H1 (cell line): ENCODE measurements around the gene PDE9A. TPM values are rescaled to one million over a fixed set of nuclear protein-coding genes. Genes with fewer than 3 reads are reported as not detected.

Experiments used
- CTCF ChIA-PET: fragments of 300-600 bp; sonication (Branson Sonifier 250); formaldehyde crosslinking; loops from one replicate; lab custom pipeline; 2021; ENCODE audit not compliant: partially characterized antibody; lab: Charles Lee
- POLR2A ChIA-PET: fragments of 300-600 bp; sonication (Branson Sonifier 250); formaldehyde crosslinking; loops from one replicate; lab custom pipeline; 2021; ENCODE audit warnings: inconsistent platforms; ENCODE audit not compliant: partially characterized antibody; lab: Charles Lee
- DNase-seq, 2 experiments: peaks; one replicate each; pipeline versions ENCODE4 v3.0.0 to v3.0.0-alpha.2; 2010 to 2022; ENCODE audit warnings: low spot score in 2 of 2, low read depth in 1 of 2, mixed read lengths in 1 of 2
- FAIRE-seq: peaks from 2 replicates; lab custom pipeline; 2011; peaks lifted over from hg19 to GRCh38; lab: Jason Lieb, UNC
- H2AFZ ChIP-seq: 2 replicates; pipeline ENCODE4 v1.8.1; 2012; ENCODE audit warnings: low read length, inconsistent platforms
- H2AK5ac ChIP-seq: 2 replicates; pipeline ENCODE4 v1.6.1; 2013; ENCODE audit warnings: low read depth, low read length
- H2BK120ac ChIP-seq: replicated peaks from 2 replicates; pipeline ENCODE3; 2013; ENCODE audit warnings: low read depth, low read length, inconsistent platforms
- H2BK12ac ChIP-seq: 2 replicates; pipeline ENCODE4 v1.6.1; 2013; ENCODE audit warnings: low read depth, low read length
- H2BK15ac ChIP-seq: 2 replicates; pipeline ENCODE4 v1.6.1; 2013; ENCODE audit warnings: low read length
- H2BK20ac ChIP-seq: 2 replicates; pipeline ENCODE4 v1.6.1; 2013; ENCODE audit warnings: low read length
- H2BK5ac ChIP-seq: 2 replicates; pipeline ENCODE4 v1.6.1; 2013; ENCODE audit warnings: low read depth, low read length
- H3K14ac ChIP-seq: 2 replicates; pipeline ENCODE4 v1.6.1; 2013; ENCODE audit warnings: inconsistent platforms; ENCODE audit not compliant: insufficient read length
- H3K18ac ChIP-seq: 2 replicates; pipeline ENCODE4 v1.6.1; 2013; ENCODE audit warnings: low read length; ENCODE audit errors: extremely low read depth
- H3K23ac ChIP-seq: 2 replicates; pipeline ENCODE4 v1.6.1; 2013; ENCODE audit warnings: inconsistent platforms; ENCODE audit not compliant: insufficient read length
- H3K23me2 ChIP-seq: 2 replicates; pipeline ENCODE4 v1.6.1; 2013; ENCODE audit warnings: low read depth, low read length
- H3K27ac ChIP-seq: 2 replicates; pipeline ENCODE4 v1.6.1; 2011; ENCODE audit warnings: low read depth, low read length, inconsistent platforms
- H3K27me3 ChIP-seq, 4 experiments: replicated peaks in 1 of 4; 1 replicate in 1 of 4; 2 replicates in 3 of 4; pipeline versions ENCODE4 v1.6.1 to v1.8.1; 2011 to 2013; ENCODE audit warnings: low read length in 3 of 4, mild to moderate bottlenecking in 3 of 4, inconsistent platforms in 2 of 4, mixed read lengths in 2 of 4, moderate library complexity in 1 of 4; ENCODE audit not compliant: control insufficient read depth in 3 of 4, insufficient read depth in 3 of 4; ENCODE audit errors: extremely low read depth in 1 of 4
- H3K36me3 ChIP-seq, 4 experiments: 2 replicates each; pipeline versions ENCODE4 v1.6.1 to v1.8.1; 2011 to 2013; ENCODE audit warnings: mild to moderate bottlenecking in 4 of 4, low read length in 3 of 4, moderate library complexity in 2 of 4, control low read depth in 1 of 4, inconsistent platforms in 1 of 4; ENCODE audit not compliant: insufficient read depth in 4 of 4, control insufficient read depth in 2 of 4
- H3K4ac ChIP-seq: replicated peaks from 2 replicates; pipeline ENCODE3; 2013; ENCODE audit warnings: low read length, low read depth, mixed read lengths, inconsistent platforms; ENCODE audit not compliant: insufficient read length
- H3K4me1 ChIP-seq, 4 experiments: replicated peaks in 1 of 4; 1 replicate in 1 of 4; 2 replicates in 3 of 4; pipeline versions ENCODE4 v1.6.1 to v1.8.1; 2011 to 2013; ENCODE audit warnings: low read length in 3 of 4, inconsistent platforms in 2 of 4, mixed read lengths in 1 of 4; ENCODE audit not compliant: insufficient read depth in 4 of 4, control insufficient read depth in 3 of 4
- H3K4me2 ChIP-seq, 2 experiments: 2 replicates each; pipeline versions ENCODE4 v1.6.1 to v1.8.1; 2011 to 2013; ENCODE audit warnings: low read depth in 2 of 2, low read length in 2 of 2, control low read depth in 1 of 2, inconsistent platforms in 1 of 2, mild to moderate bottlenecking in 1 of 2; ENCODE audit not compliant: insufficient read depth in 1 of 2
- H3K4me3 ChIP-seq, 4 experiments: fragments of 200-600, 300-600 bp in 1 of 4; sonication (generic), shearing (Covaris generic), sonication (Bioruptor Twin) in 1 of 4; 2 replicates each; pipeline versions ENCODE4 v1.5.1 to v1.8.1; 2011 to 2016; ENCODE audit warnings: low read length in 4 of 4, low read depth in 3 of 4, control low read depth in 2 of 4, inconsistent platforms in 2 of 4, mild to moderate bottlenecking in 2 of 4, mixed read lengths in 1 of 4, moderate library complexity in 1 of 4; ENCODE audit not compliant: insufficient read depth in 2 of 4; ENCODE audit errors: extremely low read depth in 1 of 4
- H3K56ac ChIP-seq: replicated peaks from 2 replicates; pipeline ENCODE3; 2013; ENCODE audit warnings: low read depth, mild to moderate bottlenecking, mixed read lengths, low read length, inconsistent platforms; ENCODE audit not compliant: insufficient read length
- H3K79me1 ChIP-seq: 2 replicates; pipeline ENCODE4 v1.6.1; 2013; ENCODE audit warnings: low read depth, low read length, control low read depth
- H3K79me2 ChIP-seq, 2 experiments: 2 replicates each; pipeline versions ENCODE4 v1.6.1 to v1.8.1; 2012 to 2013; ENCODE audit warnings: low read length in 2 of 2, mild to moderate bottlenecking in 2 of 2, inconsistent platforms in 1 of 2; ENCODE audit not compliant: insufficient read depth in 2 of 2, control insufficient read depth in 1 of 2
- H3K9ac ChIP-seq, 4 experiments: replicated peaks in 1 of 4; 1 replicate in 1 of 4; 2 replicates in 3 of 4; pipeline versions ENCODE4 v1.6.1 to v1.8.1; 2011 to 2013; ENCODE audit warnings: low read depth in 3 of 4, low read length in 3 of 4, control low read depth in 2 of 4, mild to moderate bottlenecking in 2 of 4, moderate library complexity in 2 of 4, inconsistent platforms in 1 of 4; ENCODE audit errors: extremely low read depth in 1 of 4
- H3K9me3 ChIP-seq, 2 experiments: 2 replicates each; pipeline versions ENCODE4 v1.6.1 to v1.8.1; 2012 to 2013; ENCODE audit warnings: mild to moderate bottlenecking in 2 of 2, moderate library complexity in 2 of 2, control low read depth in 1 of 2, inconsistent platforms in 1 of 2, low read depth in 1 of 2, low read length in 1 of 2, mixed read lengths in 1 of 2; ENCODE audit not compliant: insufficient read depth in 2 of 2
- H4K20me1 ChIP-seq, 2 experiments: replicated peaks in 1 of 2; 2 replicates each; pipeline versions ENCODE3 to v1.8.1; 2011 to 2013; ENCODE audit warnings: inconsistent platforms in 2 of 2, low read length in 2 of 2, mild to moderate bottlenecking in 1 of 2; ENCODE audit not compliant: insufficient read depth in 2 of 2, control insufficient read depth in 1 of 2
- H4K5ac ChIP-seq: 2 replicates; pipeline ENCODE4 v1.6.1; 2013; ENCODE audit warnings: low read length, low read depth, mixed read lengths, inconsistent platforms; ENCODE audit not compliant: insufficient read length
- H4K8ac ChIP-seq: 2 replicates; pipeline ENCODE4 v1.8.0; 2013; ENCODE audit warnings: mild to moderate bottlenecking, moderate library complexity, low read length, inconsistent platforms; ENCODE audit not compliant: insufficient read depth; ENCODE audit errors: extremely low read depth
- H4K91ac ChIP-seq: replicated peaks from 2 replicates; pipeline ENCODE3; 2013; ENCODE audit warnings: low read length, mixed read lengths, inconsistent platforms; ENCODE audit not compliant: insufficient read length
- CTCF ChIP-seq, 3 experiments: IDR thresholded peaks; 1 replicate in 2 of 3; 2 replicates in 1 of 3; pipeline versions ENCODE4 v1.5.1 to v1.6.1; 2011; ENCODE audit warnings: low read length in 3 of 3, mild to moderate bottlenecking in 3 of 3, inconsistent platforms in 2 of 3, low read depth in 1 of 3, moderate library complexity in 1 of 3; ENCODE audit not compliant: insufficient read depth in 1 of 3; ENCODE audit errors: control extremely low read depth in 1 of 3
- NANOG ChIP-seq: IDR thresholded peaks from 2 replicates; pipeline ENCODE4 v1.6.1; 2011; ENCODE audit warnings: low read length, low read depth, mild to moderate bottlenecking, inconsistent platforms; ENCODE audit not compliant: insufficient read depth, poor library complexity, severe bottlenecking
- POU5F1 ChIP-seq: IDR thresholded peaks from 2 replicates; pipeline ENCODE4 v1.6.1; 2011; ENCODE audit warnings: low read depth, mild to moderate bottlenecking, low read length, moderate library complexity
- WGBS, 2 experiments: shearing (Covaris generic) in 1 of 2; methylation state at CpG; one replicate each; pipeline versions ENCODE4 v1.1.6 to v1.1.7; 2013 to 2015; ENCODE audit warnings: low lambda C conversion rate in 2 of 2, mixed read lengths in 2 of 2, inconsistent platforms in 1 of 2, low coverage in 1 of 2, missing lambda C conversion rate in 1 of 2; ENCODE audit not compliant: insufficient replicate concordance in 2 of 2, insufficient coverage in 1 of 2, insufficient read length in 1 of 2; ENCODE audit errors: extremely low coverage in 1 of 2, missing lambda C conversion rate in 1 of 2; 5-methylcytosine and 5-hydroxymethylcytosine counted together
- polyA plus RNA-seq, 7 experiments: library from polyadenylated mRNA; depleted of rRNA in 3 of 7; stranded (reverse) in 5 of 7; unstranded in 2 of 7; fragments of >200 nt in 5 of 7; fragments of 200-250 nt in 2 of 7; gene quantifications; 1 replicate in 5 of 7; 2 replicates in 1 of 7; 4 replicates in 1 of 7; pipeline versions ENCODE4 v1.2.1 to v1.2.3, GENCODE V29; 2011 to 2013; ENCODE audit warnings: missing spikeins in 2 of 7, mixed read lengths in 2 of 7
- total RNA-seq: library from RNA; stranded (reverse); fragmentation: NEBNext Ultra II Directional; extraction: Animal tissue kit (Norgen Biotek cat#: 25700); gene quantifications from 2 replicates; pipeline ENCODE4 v1.2.1, GENCODE V29; 2021

PDE9A gene
- total and polyA plus RNA-seq, 2 of the 8 experiments (the other 6 are each of a cell fraction or from before 2014, with no cell fraction given): 39.2 to 45.9 TPM

GRCh38 chr21:42677339-42678321 lies 24.2 kb downstream of the PDE9A start:
- DNase-seq (no peak), FAIRE-seq (no peak)
- no peak overlapping the region for H4K8ac ChIP-seq
- no peak overlapping the region for H4K5ac ChIP-seq
- H2BK12ac ChIP-seq: no peak overlapping the region
- H3K27ac ChIP-seq: no peak overlapping the region
- H3K79me2 ChIP-seq: peaks cover 0 to 35% of the 10 kb centered on the region in 2 experiments; a peak in 2 of 4 replicates
- no peak overlapping the region for H3K18ac ChIP-seq
- H3K4me2 ChIP-seq: no peak overlapping the region
- peak in 1 of 3 experiments; percentile 2; a peak in 1 of 4 replicates for TF ChIP-seq CTCF (IDR thresholded peaks at IDR 0.05; ENCODE audit: control extremely low read depth in 1 of 3, insufficient read depth in 1 of 3, low read depth in 1 of 3, low read length in 3 of 3)
- TF ChIP-seq POU5F1: no peak
- TF ChIP-seq NANOG: no peak
- H3K4ac ChIP-seq: no peak overlapping the region
- H4K91ac ChIP-seq: no peak overlapping the region
- peaks cover 2 to 27% (median 14%) of the 10 kb centered on the region in 4 experiments; a peak in 6 of 7 replicates for H3K4me1 ChIP-seq
- H2BK20ac ChIP-seq: no peak overlapping the region
- H2AK5ac ChIP-seq: no peak overlapping the region
- WGBS, 2 experiments: 92% methylated on average over 20 of the region's 20 CpGs; no CpG with 5 or more reads in 1 of the 2 experiments
- no peak overlapping the region for H3K9ac ChIP-seq
- H2BK120ac ChIP-seq: no peak overlapping the region
- no peak overlapping the region for H2AFZ ChIP-seq
- H4K20me1 ChIP-seq: peaks cover 10 to 29% of the 10 kb centered on the region in 2 experiments
- POLR2A ChIA-PET: interaction anchor here (1.0 kb wide), 2 partner anchors 12 to 124 kb away, joined by 3 read pairs; no protein-coding TSS in a partner anchor
- H3K9me3 ChIP-seq: no peaks in the 10 kb centered on the region
- H3K27me3 ChIP-seq: no peaks in the 10 kb centered on the region
- peaks cover 2% of the 10 kb centered on the region; the same call in 1 of the 2 replicates for H3K79me1 ChIP-seq
- no peak overlapping the region for H2BK5ac ChIP-seq
- no peak overlapping the region for H3K23ac ChIP-seq
- no peak overlapping the region for H3K4me3 ChIP-seq
- no peak overlapping the region for H3K56ac ChIP-seq
- CTCF ChIA-PET: interaction anchor here (0.5 to 3.5 kb wide), 11 partner anchors 9 to 549 kb away, joined by 3 to 29 read pairs (median 3); partner anchors contain the start of gene PDE9A
- H3K36me3 ChIP-seq: no peaks in the 10 kb centered on the region; a peak in 2 of 8 replicates
- no peak overlapping the region for H2BK15ac ChIP-seq
- no peak overlapping the region for H3K14ac ChIP-seq
- no peaks in the 10 kb centered on the region; the same call in 1 of the 2 replicates for H3K23me2 ChIP-seq
